Osteoblast (primary cell): ENCODE results near the gene PTPRR. TPM values are rescaled to one million over a fixed set of nuclear protein-coding genes. Genes with fewer than 3 reads are reported as not detected.

ENCODE experiments used
- DNase-seq: peaks from one replicate; pipeline ENCODE4 v3.0.0; 2011; ENCODE audit warnings: low spot score, mixed read lengths; ENCODE audit not compliant: insufficient read length; ENCODE audit errors: missing footprints
- H2AFZ ChIP-seq: 2 replicates; pipeline ENCODE4 v1.6.0; 2011; ENCODE audit warnings: mild to moderate bottlenecking, low read length
- H3K27ac ChIP-seq: 2 replicates; pipeline ENCODE4 v1.5.1; 2011; ENCODE audit warnings: mild to moderate bottlenecking, low read depth, low read length, moderate library complexity
- H3K27me3 ChIP-seq: 2 replicates; pipeline ENCODE4 v1.6.0; 2012; ENCODE audit warnings: mild to moderate bottlenecking, control low read depth, inconsistent platforms, low read length, moderate library complexity; ENCODE audit not compliant: insufficient read depth
- H3K36me3 ChIP-seq: 2 replicates; pipeline ENCODE4 v1.5.1; 2011; ENCODE audit warnings: mild to moderate bottlenecking, low read length, control low read depth, moderate library complexity; ENCODE audit not compliant: insufficient read depth
- H3K4me1 ChIP-seq: 2 replicates; pipeline ENCODE4 v1.5.1; 2011; ENCODE audit warnings: mild to moderate bottlenecking, low read length, control low read depth, moderate library complexity; ENCODE audit not compliant: insufficient read depth
- H3K4me2 ChIP-seq: 2 replicates; pipeline ENCODE4 v1.6.0; 2011; ENCODE audit warnings: mild to moderate bottlenecking, low read length; ENCODE audit not compliant: insufficient read depth
- H3K4me3 ChIP-seq: fragments of 200-600 bp; sonication (generic); 3 replicates; pipeline ENCODE4 v1.5.1; 2012; ENCODE audit warnings: mild to moderate bottlenecking, low read length, inconsistent platforms; ENCODE audit not compliant: insufficient read depth
- H3K79me2 ChIP-seq: 2 replicates; pipeline ENCODE4 v1.6.0; 2012; ENCODE audit warnings: mild to moderate bottlenecking, low read length, control low read depth, inconsistent platforms; ENCODE audit not compliant: insufficient read depth
- H3K9me3 ChIP-seq: 2 replicates; pipeline ENCODE4 v1.5.1; 2011; ENCODE audit warnings: low read depth, low read length, control low read depth
- H4K20me1 ChIP-seq: 2 replicates; pipeline ENCODE4 v1.6.0; 2012; ENCODE audit warnings: mild to moderate bottlenecking, low read length, control low read depth; ENCODE audit not compliant: insufficient read depth
- total RNA-seq: library from RNA; depleted of rRNA; stranded (reverse); fragments of >200 nt; gene quantifications from 2 replicates; pipeline ENCODE4 v1.2.3, GENCODE V29; 2012
- TF ChIP-seq, protein P1 (sequence below): IDR thresholded peaks from 2 replicates; pipeline ENCODE4 v1.5.1; 2011; ENCODE audit warnings: mild to moderate bottlenecking, low read depth, low read length, moderate library complexity; ENCODE audit errors: extremely low read depth

PTPRR gene
- total RNA-seq, 1 donor: not detected

DNA sequence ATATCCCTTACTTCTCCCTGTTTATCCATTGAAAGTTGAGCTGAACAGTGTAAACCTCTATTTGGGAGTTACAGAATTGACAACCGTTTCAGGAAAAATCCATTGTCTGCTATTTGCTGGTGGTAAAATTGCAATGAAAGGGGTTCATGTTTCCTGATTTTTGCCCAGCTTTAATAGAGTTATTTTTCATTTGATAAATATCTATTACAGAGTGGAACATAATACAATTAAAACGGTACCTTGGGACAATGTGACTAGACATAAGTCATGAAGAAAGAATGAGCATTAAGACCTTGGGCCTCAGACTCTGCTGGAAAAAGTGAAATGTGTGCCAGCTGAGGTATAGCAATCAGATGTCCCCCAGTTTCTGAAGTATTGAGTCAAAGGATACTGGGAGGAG, 13.1 kb downstream of the PTPRR start:
- Histone ChIP-seq H3K4me3 (no peak overlapping the region), H3K9me3 (no peaks in the 10 kb centered on the region), H3K79me2 (no peaks in the 10 kb centered on the region), H3K27me3 (no peaks in the 10 kb centered on the region), H4K20me1 (no peaks in the 10 kb centered on the region), H3K4me1 (no peaks in the 10 kb centered on the region), H3K27ac (no peak overlapping the region), H3K4me2 (no peak overlapping the region), H3K36me3 (no peaks in the 10 kb centered on the region), H2AFZ (no peak overlapping the region)
- TF ChIP-seq, protein P1, sequence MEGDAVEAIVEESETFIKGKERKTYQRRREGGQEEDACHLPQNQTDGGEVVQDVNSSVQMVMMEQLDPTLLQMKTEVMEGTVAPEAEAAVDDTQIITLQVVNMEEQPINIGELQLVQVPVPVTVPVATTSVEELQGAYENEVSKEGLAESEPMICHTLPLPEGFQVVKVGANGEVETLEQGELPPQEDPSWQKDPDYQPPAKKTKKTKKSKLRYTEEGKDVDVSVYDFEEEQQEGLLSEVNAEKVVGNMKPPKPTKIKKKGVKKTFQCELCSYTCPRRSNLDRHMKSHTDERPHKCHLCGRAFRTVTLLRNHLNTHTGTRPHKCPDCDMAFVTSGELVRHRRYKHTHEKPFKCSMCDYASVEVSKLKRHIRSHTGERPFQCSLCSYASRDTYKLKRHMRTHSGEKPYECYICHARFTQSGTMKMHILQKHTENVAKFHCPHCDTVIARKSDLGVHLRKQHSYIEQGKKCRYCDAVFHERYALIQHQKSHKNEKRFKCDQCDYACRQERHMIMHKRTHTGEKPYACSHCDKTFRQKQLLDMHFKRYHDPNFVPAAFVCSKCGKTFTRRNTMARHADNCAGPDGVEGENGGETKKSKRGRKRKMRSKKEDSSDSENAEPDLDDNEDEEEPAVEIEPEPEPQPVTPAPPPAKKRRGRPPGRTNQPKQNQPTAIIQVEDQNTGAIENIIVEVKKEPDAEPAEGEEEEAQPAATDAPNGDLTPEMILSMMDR: no peak
- no peak for DNase-seq

DNA sequence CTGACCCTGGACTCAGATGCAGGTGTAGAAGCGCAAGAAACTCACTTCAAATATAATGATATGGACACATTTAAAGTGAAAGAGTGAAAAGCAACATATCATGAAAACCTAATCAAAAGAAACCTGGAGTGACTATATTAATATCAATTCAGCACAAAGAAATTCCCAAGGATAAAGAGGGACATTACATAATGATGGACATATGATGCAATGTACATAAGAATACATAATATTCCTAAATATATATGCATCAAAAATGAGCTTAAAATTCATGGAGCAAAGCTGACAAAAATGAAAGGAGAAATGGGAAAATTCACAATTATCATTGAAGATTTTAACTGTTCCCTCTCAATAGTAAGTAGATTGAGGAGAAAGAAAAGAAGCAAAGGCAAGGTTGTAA, 24.6 kb downstream of the PTPRR start:
- no peaks in the 10 kb centered on the region for H3K79me2 ChIP-seq
- H3K27ac ChIP-seq: no peak overlapping the region
- TF ChIP-seq, protein P1: no peak
- H3K4me1 ChIP-seq: no peaks in the 10 kb centered on the region
- no peak overlapping the region for H2AFZ ChIP-seq
- no peaks in the 10 kb centered on the region for H3K9me3 ChIP-seq
- H4K20me1 ChIP-seq: no peaks in the 10 kb centered on the region
- DNase-seq: no peak
- no peaks in the 10 kb centered on the region for H3K27me3 ChIP-seq
- H3K4me3 ChIP-seq: no peak overlapping the region
- no peaks in the 10 kb centered on the region for H3K36me3 ChIP-seq
- no peak overlapping the region for H3K4me2 ChIP-seq

DNA sequence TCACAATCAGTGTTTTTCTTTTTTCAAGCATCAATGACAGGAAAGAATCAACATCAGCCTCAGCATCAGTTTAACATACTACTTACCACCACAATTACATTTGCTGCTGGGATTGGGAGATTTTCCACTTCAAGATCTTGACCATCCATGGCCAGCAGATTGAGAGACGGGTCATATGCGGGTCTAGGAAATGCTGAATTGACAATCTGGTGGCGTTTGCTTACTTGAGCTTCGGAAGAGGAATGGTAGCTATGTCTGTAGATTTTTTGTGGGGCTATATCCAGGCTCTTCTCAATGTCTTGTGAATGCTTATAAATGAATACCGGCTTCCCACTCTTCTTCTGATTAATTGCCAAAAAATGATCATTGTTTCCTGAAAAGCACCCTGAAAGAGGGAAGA, 27.9 kb downstream of the PTPRR start:
- no peaks in the 10 kb centered on the region for H3K36me3 ChIP-seq
- H3K9me3 ChIP-seq: no peaks in the 10 kb centered on the region
- H3K4me1 ChIP-seq: no peaks in the 10 kb centered on the region
- H4K20me1 ChIP-seq: no peaks in the 10 kb centered on the region
- no peak overlapping the region for H3K27ac ChIP-seq
- no peak overlapping the region for H3K4me2 ChIP-seq
- H2AFZ ChIP-seq: no peak overlapping the region
- DNase-seq: no peak
- no peaks in the 10 kb centered on the region for H3K79me2 ChIP-seq
- TF ChIP-seq, protein P1: no peak
- H3K27me3 ChIP-seq: no peaks in the 10 kb centered on the region
- H3K4me3 ChIP-seq: no peak overlapping the region

DNA sequence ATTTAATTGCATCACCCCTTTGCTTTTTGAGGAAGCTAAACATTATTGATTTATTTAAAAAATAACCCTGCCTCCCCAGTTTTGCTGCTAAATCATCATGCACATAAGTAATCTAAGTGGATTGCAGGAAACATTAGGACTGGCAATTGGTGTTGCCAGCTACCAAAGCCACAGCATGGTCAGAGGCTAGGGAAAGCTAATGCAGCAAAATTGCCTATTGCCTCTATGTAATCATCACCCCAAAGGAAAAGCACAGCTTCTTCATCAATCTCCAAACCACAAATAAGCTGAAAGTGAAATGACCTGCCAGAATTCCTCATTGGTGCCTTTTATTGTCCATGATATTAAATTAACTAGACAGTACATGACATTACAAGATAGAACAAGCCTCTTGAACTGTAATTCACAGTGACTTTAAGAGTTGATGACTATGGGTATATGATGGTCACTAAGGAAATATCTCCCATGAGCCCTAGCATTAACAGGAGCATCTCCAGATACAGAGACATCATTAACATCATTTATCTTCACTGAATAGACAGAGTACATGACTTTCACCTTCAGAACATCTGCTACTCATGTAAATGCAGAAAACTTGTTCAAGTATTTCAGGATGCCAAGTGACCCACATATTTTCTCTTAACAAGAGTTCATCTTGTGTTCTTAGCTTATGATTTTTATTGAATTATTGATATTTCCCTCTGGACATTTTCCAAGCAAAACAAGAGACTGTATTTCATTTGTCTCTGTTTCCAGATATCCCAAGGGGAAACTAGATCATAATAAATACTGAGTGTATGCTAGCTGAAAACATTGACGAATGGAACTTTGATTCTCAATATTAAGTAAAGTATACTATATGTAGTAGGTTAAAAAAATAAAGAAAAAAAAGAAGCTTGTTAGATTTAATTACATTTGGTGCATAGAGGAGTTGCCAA, 29.4 kb downstream of the PTPRR start:
- TF ChIP-seq, protein P1: no peak
- Histone ChIP-seq H3K9me3 (no peaks in the 10 kb centered on the region), H3K27ac (no peak overlapping the region), H4K20me1 (no peaks in the 10 kb centered on the region), H3K27me3 (no peaks in the 10 kb centered on the region), H3K4me1 (no peaks in the 10 kb centered on the region), H3K4me3 (no peak overlapping the region), H3K36me3 (no peaks in the 10 kb centered on the region), H3K79me2 (no peaks in the 10 kb centered on the region), H2AFZ (no peak overlapping the region), H3K4me2 (no peak overlapping the region)
- DNase-seq: no peak
